ENCODE measurements around the gene SPAG5.
A peak's percentile ranks its signal among the peaks of the same experiment; 100 is the strongest.

SPAG5 gene

DNA sequence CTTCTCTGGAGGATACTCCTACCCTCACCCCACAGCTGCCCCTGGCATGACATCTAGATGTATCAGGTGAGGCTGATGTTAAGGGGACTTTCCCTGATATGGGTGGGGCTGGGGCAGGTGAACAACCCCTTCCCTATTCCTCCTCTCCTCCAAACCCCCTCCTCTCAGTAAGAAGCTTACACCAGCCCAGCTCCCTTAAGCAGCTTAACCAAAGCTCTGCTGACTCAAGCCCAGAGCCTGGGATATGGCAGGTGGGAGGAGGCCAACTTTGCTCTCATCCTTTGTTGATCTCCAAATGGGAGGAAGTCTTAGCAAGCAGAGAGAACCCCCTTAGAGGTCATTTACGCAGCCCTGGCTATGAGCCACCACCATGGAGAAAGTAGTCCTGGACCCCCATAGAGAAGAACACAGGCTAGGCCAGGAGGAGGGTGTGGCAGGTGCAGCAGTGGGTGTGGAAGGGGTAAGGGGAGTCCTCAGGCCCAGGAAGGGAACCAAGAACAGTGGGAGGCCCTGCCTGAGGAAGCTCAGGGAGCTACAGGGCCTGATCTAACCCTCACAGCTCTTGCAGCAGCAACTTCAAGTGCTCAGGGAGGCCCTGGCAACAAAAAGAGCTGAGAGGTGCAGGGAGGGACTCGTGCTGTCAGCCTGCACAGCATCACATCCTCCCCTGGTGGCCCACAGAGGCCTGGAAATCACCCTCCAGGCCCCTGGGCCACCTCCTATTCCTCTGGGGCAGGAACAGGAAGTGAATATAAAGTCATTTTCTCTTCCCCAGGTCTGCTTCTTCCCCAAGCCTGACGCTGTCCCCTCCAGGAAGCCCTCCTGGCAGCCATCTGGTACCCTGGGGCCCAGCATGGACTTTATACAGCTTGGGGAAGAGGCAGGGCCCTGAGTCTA lies 49.3 kb downstream of the SPAG5 start:
- TF ChIP-seq, protein P1, sequence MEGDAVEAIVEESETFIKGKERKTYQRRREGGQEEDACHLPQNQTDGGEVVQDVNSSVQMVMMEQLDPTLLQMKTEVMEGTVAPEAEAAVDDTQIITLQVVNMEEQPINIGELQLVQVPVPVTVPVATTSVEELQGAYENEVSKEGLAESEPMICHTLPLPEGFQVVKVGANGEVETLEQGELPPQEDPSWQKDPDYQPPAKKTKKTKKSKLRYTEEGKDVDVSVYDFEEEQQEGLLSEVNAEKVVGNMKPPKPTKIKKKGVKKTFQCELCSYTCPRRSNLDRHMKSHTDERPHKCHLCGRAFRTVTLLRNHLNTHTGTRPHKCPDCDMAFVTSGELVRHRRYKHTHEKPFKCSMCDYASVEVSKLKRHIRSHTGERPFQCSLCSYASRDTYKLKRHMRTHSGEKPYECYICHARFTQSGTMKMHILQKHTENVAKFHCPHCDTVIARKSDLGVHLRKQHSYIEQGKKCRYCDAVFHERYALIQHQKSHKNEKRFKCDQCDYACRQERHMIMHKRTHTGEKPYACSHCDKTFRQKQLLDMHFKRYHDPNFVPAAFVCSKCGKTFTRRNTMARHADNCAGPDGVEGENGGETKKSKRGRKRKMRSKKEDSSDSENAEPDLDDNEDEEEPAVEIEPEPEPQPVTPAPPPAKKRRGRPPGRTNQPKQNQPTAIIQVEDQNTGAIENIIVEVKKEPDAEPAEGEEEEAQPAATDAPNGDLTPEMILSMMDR (IDR thresholded peaks at IDR 0.05; ENCODE audit: control insufficient read depth, extremely low read depth, insufficient read depth), result no peak
- DNase-seq (ENCODE audit: low read depth), result no peak

DNA sequence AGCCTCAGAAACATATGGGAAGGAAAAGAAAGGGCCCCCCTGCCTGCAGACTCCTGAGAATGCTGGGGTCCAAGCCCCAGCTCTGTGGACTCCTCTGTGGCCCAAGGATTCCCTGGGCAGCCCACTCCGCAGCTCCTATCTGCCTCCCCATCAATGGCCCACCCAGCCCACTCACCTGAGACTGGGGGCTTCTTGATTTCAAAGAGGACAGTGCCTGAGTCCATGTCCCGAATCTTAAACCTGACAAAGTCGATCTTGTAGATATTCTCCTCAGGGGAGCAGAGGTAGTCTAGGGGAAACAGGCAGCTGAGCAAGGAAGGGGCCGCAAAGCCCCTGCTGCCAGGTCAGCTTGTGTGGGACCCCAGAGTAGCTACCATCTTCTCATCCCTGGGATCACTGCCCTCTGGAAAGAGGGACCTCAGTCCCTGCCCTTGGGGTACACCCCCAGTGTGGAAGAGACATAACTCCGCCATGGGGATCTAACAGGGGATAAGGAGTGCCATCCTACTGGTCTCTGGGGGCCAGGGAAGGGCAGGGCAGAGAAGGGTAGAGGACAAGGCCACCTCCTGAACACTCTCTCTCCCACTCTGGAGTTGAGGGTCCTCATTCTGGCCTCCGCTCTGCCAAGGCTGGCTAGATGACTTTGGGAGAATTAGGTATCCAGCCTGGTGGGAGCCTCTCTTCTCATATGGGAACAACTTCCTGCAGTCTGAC lies 50.3 kb downstream of the SPAG5 start:
- TF ChIP-seq, protein P1 (IDR thresholded peaks at IDR 0.05; ENCODE audit: control insufficient read depth, extremely low read depth, insufficient read depth), result no peak
- DNase-seq (ENCODE audit: low read depth), result no peak
- no peak overlapping the region for H3K4me3 ChIP-seq (ENCODE audit: low read depth, low read length)

More for the DNA sequence above, 49.3 kb downstream of the SPAG5 start:
- H3K4me3 ChIP-seq (ENCODE audit: low read depth, low read length), result no peak overlapping the region

DNA sequence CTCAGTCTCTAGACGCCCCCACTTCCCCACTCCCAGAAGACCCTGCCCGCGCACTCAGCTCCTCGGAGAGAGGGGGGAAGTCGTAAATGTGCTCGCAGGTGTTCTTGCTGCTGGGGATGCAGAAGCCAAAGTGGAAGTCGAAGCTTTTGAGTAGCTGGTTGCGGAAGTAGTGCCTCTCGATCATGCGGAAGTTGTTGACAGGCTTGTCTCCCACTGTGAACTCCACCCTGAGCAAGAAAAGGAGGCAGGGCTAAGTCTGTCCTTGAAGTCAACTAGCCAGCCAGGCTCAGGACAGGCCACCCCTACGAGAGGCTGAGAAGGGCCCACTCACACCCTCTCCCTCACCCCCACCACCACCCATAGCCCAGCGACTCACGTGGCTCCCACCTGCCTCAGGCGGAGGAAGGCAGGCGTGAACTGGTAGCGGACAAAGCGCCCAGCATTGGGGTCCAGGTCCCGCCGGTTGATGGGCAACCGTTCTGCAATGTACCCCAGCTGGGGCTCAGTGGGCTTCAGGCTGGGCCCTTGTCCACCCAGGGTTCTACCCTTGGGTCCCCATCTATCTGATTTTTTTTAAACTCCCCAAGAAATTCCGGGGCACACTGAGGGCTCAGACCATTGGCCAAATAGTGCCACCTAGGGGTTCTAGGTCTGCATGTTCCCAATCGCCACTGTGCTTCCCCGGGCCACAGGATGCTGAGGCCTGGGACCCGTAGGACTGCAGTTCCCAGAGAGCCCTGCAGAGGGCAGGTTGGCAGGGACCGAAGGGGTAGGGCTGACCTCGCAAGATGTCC lies 51.0 kb downstream of the SPAG5 start:
- no peak for DNase-seq (ENCODE audit: low read depth)
- no peak overlapping the region for H3K4me3 ChIP-seq (ENCODE audit: low read depth, low read length)
- TF ChIP-seq, protein P1 (IDR thresholded peaks at IDR 0.05; ENCODE audit: control insufficient read depth, extremely low read depth, insufficient read depth), result peak; percentile 90

DNA sequence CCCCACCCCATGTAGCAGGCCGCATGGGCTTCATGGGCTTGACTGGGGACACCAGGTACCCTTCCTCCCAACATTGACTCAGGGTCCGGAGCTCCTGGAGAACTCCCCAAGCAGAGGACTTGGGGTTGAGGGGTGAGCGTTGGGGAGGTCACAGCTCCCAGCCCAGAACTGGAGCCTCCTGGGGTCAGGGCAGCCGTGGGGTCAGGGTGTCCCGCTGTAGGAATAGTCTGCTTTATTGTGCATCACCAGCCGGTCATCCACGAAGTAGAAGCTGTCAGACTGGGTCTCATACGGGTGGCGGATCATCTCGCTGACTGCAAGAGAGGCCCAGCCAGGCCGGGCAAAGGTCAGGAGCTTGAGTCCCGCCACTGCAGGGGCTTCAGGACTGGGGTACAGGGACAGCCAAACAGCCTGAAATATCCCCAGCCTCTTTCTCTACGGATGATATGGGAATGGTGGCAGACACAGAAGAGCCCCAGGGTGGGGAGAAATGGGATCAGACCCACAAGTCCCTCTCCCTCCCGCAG lies 51.7 kb downstream of the SPAG5 start:
- H3K4me3 ChIP-seq (ENCODE audit: low read depth, low read length), result no peak overlapping the region
- TF ChIP-seq, protein P1 (IDR thresholded peaks at IDR 0.05; ENCODE audit: control insufficient read depth, extremely low read depth, insufficient read depth), result no peak

DNA sequence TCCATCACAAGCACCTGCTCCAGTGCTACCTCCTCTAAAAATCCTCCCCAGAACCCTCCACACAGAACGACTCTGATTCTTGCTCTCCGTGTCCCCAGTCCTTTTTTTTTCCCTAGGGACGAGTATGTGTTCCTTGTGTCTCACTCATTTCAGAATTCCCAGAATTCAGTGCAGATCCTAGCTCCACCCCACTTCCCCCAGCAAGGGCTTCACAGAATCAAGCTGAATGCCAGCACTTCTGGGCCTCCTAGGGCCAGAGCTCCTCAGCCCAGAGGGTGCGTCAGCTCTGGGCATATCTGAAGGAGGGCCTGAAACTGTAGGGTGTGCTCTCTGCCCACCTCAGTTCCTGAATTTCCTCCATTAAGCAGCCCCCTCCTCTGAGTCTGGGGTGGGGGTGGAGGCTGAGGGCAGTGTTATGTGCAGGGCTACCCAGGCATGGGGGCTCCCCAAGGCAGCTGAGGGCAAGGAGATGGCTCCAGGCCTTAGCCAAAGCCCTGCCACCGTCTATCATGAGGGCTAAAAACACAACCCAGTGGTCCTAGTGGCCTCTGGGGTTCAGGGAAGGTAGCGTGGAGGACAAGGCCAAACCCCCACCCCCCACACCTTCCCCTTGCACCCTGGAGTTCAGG lies 52.9 kb downstream of the SPAG5 start:
- TF ChIP-seq, protein P1 (IDR thresholded peaks at IDR 0.05; ENCODE audit: control insufficient read depth, extremely low read depth, insufficient read depth), result no peak
- DNase-seq (ENCODE audit: low read depth), result no peak
- H3K4me3 ChIP-seq (ENCODE audit: low read depth, low read length), result no peak overlapping the region

More for the DNA sequence above, 51.7 kb downstream of the SPAG5 start:
- DNase-seq (ENCODE audit: low read depth), result no peak

DNA sequence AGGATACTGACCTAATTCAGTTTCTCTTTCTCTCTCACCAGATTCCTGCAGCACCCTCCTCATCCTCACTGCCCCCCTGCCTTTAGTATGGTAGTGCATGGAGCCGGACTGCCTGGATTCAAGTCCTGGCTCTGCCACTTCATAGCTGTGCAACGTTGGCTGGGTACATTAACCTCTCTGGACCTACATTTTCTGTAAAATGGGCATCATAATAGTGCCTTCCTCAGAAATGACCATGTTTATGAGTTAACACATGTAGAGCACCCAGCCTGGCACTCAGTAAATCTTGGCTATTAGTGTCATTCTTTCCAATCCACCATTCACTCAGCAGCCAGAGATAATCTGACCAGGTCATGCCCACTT lies 53.7 kb downstream of the SPAG5 start:
- no peak for DNase-seq (ENCODE audit: low read depth)
- no peak overlapping the region for H3K4me3 ChIP-seq (ENCODE audit: low read depth, low read length)
- TF ChIP-seq, protein P1 (IDR thresholded peaks at IDR 0.05; ENCODE audit: control insufficient read depth, extremely low read depth, insufficient read depth), result no peak

Data from LNCaP clone FGC (cell line).